GM18951 (cell line): ENCODE measurements around the gene PSMA7.

Experiments used
- POLR2A ChIP-seq: IDR thresholded peaks from 4 replicates; pipeline ENCODE4 v1.6.1; 2011; ENCODE audit warnings: mild to moderate bottlenecking; ENCODE audit not compliant: insufficient read length, insufficient read depth; ENCODE audit errors: extremely low read depth
- in situ Hi-C: fragments of 300-500 bp; cut with MboI; formaldehyde crosslinking; loops from one replicate; pipeline ENCODE4 v1.12.0; 2022; ENCODE audit warnings: low sequenced_read_pairs, mixed read lengths, inconsistent platforms; ENCODE audit not compliant: unreplicated experiment

Gene PSMA7

GRCh38 chr20:62164879-62165761, 21.9 kb upstream of the PSMA7 start:
- in situ Hi-C loops, result no loop called here
- TF ChIP-seq POLR2A, result no peak

GRCh38 chr20:62163986-62164762, 21.0 kb upstream of the PSMA7 start:
- in situ Hi-C loops, result no loop called here
- no peak for TF ChIP-seq POLR2A

- in situ Hi-C loops, result no loop called here
Observed at GRCh38 chr20:62163485-62163865, 20.3 kb upstream of the PSMA7 start.

GRCh38 chr20:62162765-62163484, 19.7 kb upstream of the PSMA7 start:
- TF ChIP-seq POLR2A, result no peak
- in situ Hi-C loops, result no loop called here

More at GRCh38 chr20:62163485-62163865, 20.3 kb upstream of the PSMA7 start:
- no peak for TF ChIP-seq POLR2A

- in situ Hi-C loops, result no loop called here
- no peak for TF ChIP-seq POLR2A
Observed at GRCh38 chr20:62161347-62161746, 18.2 kb upstream of the PSMA7 start.

GRCh38 chr20:62160876-62161275, 17.7 kb upstream of the PSMA7 start:
- in situ Hi-C loops, result no loop called here
- TF ChIP-seq POLR2A, result no peak

- in situ Hi-C loops, result no loop called here
- no peak for TF ChIP-seq POLR2A
Observed at GRCh38 chr20:62160253-62160652, 17.1 kb upstream of the PSMA7 start.

- TF ChIP-seq POLR2A, result no peak
- in situ Hi-C loops, result no loop called here
Observed at GRCh38 chr20:62159839-62160238, 16.6 kb upstream of the PSMA7 start.

GRCh38 chr20:62159052-62159451, 15.9 kb upstream of the PSMA7 start:
- in situ Hi-C loops, result no loop called here
- TF ChIP-seq POLR2A, result no peak

GRCh38 chr20:62158541-62158940, 15.3 kb upstream of the PSMA7 start:
- in situ Hi-C loops, result no loop called here
- no peak for TF ChIP-seq POLR2A

- in situ Hi-C loops, result no loop called here
- TF ChIP-seq POLR2A, result no peak
Observed at GRCh38 chr20:62158088-62158400, 14.8 kb upstream of the PSMA7 start.

- in situ Hi-C loops, result no loop called here
- TF ChIP-seq POLR2A, result no peak
Observed at GRCh38 chr20:62157387-62158087, 14.3 kb upstream of the PSMA7 start.
